Muscle of back (tissue), 13 donors: ENCODE results near the gene CCDC85C. TPM values are rescaled to one million over a fixed set of nuclear protein-coding genes. Genes with fewer than 3 reads are reported as not detected.
"Not testable (repeated sequence)": the region's sequence is repeated elsewhere in the genome, so short reads cannot be mapped to it uniquely, and the experiment has no call there.

Experiments
- DNase-seq, 3 donors: peaks; one replicate each; pipeline versions ENCODE4 v3.0.0 to v3.0.0-alpha.2; 2013
- long read RNA-seq, 9 donors: transcript quantifications; one replicate each; lab custom pipeline, GENCODE V29; 2026
- polyA plus RNA-seq, 10 donors: library from polyadenylated mRNA; unstranded; fragments of 120-200 nt; gene quantifications; one replicate each; pipeline ENCODE4 v1.2.1, GENCODE V29; 2013; ENCODE audit not compliant: insufficient read length in 10 of 10

CCDC85C gene
- polyA plus RNA-seq, result 1 to 10 TPM; 3.1 to 6.4 (median 4.3) TPM
- long read RNA-seq, donor 1, result 0 reads
- long read RNA-seq, donor 2, full-length matches to known transcripts, result 1 of 1 reads
- long read RNA-seq, donor 2, partial matches to known transcripts, result 0 of 1 reads
- long read RNA-seq, donor 2, other reads (novel, unspliced or antisense), result 0 of 1 reads
- long read RNA-seq, donor 3, result 0 reads
- long read RNA-seq, donor 4, result 0 reads
- long read RNA-seq, donor 5, result 0 reads
- long read RNA-seq, donor 6, partial matches to known transcripts, result 78 of 83 reads
- long read RNA-seq, donor 6, other reads (novel, unspliced or antisense), result 5 of 83 reads
- long read RNA-seq, donor 7, result 0 reads
- long read RNA-seq, donor 8, result 0 reads
- long read RNA-seq, donor 9, result 0 reads

- peak in 1 of 3 donors; percentile 82 for DNase-seq
Measured at GRCh38 chr14:99603471-99604277, at the start of gene CCDC85C. Gene CCDC85C, minus strand, starts transcription at chr14:99604207. Its CDS starts 248 bp downstream, at chr14:99603959.

GRCh38 chr14:99651953-99652746 is 48.1 kb upstream of the CCDC85C start:
- no peak for DNase-seq

GRCh38 chr14:99650189-99650588 is 46.2 kb upstream of the CCDC85C start:
- no peak for DNase-seq

DNA sequence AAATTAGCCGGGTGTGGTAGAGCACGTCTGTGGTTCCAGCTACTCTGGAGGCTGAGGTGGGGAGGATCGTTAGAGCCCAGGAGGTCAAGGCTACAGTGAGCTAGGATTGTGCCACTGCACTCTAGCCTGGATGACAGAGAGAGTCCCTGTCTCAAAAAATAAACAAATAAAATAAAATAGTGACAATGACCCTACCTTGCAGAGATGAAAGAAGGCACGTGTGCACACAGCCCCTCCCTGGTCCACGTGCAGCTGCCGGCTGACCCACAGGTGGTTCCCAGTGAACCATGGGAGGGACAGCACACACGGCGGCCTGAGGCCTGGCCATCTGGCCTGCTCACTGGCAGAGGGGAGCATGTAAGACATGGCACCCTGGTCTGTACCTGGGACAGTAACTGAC is 45.6 kb upstream of the CCDC85C start:
- DNase-seq, result no peak

DNA sequence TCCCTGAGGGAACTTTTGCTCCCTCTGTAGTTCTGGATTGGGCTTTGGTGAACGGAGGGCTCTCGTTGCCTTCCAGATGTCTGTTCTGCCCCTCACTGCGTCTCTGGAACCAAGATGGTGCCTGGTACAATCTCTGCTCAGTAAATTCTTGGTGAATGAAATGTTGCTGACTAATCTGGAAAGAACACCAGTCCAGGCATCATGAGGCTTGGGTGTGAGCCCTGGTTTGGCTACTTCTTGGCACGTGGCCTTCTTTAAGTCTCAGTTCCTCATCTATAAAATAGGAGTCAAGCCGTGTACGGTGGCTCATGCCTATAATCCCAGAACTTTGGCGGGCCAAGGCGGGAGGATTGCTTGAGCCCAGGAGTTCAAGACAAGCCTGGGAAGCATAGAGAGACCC is 45.2 kb upstream of the CCDC85C start:
- no peak for DNase-seq

DNA sequence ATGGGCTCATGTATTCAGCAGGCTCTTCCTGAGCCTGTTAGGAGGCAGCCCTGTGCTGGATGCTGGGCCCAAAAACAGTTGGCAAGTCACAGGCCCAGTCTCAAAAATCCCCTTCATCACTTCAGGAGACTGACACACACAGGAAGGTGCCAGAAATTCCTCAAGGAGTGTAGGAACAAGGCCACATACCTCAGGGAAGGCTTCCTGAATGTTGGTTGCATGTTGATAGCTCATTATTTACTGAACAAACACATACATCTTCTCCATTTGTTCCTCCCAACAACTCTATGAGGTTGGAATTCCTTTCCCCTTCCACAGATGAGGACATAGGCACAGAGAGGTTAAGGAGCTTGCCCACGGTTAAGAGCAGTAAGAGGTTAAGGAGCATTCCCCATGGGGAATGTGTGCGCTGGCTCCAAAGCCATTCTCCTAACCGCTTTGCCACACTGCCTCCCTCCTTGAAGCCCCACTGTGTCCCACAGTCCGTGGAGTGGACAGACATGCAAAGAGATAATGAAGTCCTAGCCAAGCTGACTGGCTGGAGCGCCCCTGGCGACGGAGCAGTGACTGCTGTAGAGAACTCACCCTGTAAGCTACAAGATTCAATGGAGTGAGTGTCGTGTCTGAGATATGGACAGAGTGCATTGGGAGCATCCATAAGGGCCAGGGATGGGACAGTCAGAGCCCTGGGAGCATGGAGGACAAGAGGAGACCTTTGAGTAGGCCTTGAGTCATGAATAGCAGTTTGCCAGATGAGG is 44.2 kb upstream of the CCDC85C start:
- DNase-seq, result no peak

DNA sequence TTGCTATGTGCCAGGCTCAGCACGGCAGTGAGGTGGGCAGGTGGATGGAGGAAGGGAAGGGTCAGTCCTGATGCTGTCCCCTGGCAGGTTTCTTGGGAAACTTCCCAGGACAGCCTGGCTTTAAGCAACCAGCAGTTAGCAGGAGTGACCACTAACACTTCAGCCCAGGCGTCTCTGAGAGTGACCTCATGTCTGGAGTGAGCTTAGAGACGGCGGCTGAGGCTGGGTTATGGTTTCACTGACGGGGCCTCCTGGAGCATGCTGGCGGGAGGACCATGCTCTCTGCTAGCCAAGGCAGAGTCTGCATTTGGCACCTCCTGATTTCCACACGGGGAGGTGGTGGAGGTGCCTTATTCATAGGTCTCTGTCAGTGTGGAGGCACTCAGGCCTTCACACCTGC is 43.4 kb upstream of the CCDC85C start:
- DNase-seq, result peak in 1 of 3 donors; percentile 54

- no peak for DNase-seq
Measured at GRCh38 chr14:99645545-99646505, 41.8 kb upstream of the CCDC85C start.

- peak in 2 of 3 donors; percentile 58 to 81 for DNase-seq
Measured at GRCh38 chr14:99644723-99645544, 40.9 kb upstream of the CCDC85C start, which contains the start of gene HHIPL1. Gene HHIPL1, plus strand, starts transcription at chr14:99645129. Its CDS starts 79 bp downstream, at chr14:99645208.

- DNase-seq, result no peak
Measured at GRCh38 chr14:99644035-99644587, 40.1 kb upstream of the CCDC85C start.

DNA sequence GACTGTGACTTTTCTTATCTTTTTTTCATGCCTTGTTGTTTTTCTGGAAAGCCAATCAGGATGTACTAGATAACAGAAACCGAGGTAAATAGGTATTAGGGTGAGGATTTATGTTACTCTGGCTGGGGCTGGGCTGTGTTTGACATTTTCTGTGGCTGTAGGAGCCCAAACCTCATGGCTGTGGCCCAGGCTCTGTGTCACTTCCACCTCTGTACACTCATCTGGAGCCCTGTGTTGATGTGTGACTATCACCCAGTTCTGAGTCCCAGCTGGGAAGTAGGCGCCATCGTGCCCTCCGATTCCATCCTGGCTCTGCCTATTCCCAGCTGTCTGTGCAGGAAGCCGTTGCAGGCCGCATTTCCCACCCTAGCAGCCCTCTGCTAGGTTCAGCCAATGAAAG is 39.3 kb upstream of the CCDC85C start:
- no peak for DNase-seq

DNA sequence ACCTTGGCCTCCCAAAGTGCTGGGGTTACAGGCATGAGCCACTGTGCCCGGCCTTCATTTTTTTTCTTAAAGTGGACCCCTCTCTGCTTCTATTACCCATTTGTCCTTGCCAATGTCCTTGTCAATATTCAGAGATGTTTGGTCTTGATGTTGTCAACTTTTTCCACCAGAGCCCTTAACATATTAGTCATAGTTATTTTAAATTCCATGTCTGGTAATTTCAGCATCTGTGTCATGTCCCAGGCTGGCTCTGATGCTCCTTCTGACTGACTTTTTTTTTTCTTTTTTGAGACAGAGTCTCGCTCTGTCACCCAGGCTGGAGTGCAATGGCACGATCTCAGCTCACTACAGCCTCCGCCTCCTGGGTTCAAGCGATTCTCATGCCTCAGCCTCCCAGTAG is 38.8 kb upstream of the CCDC85C start:
- not testable (repeated sequence) for DNase-seq

DNA sequence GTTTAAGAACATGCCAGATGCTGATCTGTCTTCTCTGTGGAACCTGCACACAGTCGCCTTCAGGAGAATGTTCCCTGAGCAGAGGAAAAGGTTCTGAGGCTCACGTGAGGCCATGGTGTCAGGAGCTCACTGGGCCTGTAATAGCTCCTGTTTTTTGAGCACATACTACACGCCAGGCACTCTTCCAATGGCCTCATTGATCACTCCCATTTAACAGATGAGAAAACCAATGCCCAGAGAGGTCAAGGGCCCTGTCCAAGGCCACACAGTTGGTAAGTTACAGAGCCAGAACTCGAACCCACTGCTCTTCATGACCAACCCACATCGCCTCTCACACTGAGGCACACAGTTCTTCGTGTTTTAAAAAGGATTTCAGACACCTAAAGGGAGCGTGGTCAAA is 33.6 kb upstream of the CCDC85C start:
- DNase-seq, result no peak

- DNase-seq, result no peak
Measured at GRCh38 chr14:99636487-99636886, 32.5 kb upstream of the CCDC85C start.

DNA sequence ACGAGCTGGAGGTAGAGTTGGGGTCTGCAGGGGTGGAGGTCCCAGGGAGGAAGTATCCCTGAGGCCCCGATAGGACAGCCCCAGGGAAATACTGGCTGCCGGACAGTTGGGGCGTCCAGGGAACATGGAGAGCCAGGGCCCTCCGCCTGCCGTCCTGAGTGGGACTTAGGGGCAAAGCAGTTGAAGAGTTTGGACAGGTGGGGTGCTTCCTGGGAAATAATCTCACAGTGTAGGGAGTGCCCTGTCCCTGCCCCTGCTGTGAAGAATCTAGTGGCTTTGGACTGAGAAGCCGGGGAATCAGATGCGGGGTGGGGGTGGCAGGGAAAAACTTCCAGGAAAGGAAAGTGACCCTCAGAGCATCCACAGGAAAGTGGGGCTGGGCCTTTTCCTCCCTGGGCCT is 31.1 kb upstream of the CCDC85C start:
- no peak for DNase-seq

DNA sequence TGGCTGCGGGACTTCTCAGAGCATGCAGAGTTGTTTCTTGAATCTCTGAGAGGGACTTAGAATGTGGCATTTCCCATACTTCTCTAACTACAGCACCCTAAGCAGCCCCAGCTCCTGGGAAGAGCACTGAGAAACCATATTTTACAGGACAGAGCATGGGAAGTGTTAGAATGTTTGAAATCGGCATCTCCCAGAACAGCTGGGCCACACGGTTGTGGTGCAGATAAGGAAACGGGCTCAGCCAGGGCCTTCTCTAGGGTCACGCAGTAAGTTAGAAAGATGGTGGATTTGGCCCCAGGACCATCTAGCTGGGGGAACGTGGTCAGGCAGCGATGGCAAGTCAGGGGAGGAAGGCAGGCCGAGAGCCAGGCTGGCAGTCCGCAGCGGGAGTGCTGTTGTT is 30.4 kb upstream of the CCDC85C start:
- no peak for DNase-seq

DNA sequence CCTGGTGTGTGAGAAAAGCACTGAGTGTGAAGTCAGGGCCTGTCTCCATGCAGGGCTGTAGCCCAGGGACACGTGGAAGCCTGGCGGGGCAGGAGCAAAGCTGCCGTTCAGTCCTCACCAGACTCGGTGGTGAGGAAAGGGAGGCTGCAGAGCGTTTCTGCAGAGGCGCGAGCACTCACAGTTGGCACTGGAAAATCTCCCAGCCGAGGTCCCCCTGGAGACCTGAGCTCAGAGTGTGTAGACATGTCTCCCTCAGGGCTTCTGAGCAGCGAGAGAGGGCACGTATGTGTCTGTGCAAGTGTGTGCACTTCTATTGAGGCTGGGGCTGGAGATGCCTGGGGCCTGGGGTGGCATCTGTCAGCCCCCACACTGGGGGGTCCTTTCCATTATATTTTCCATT is 29.9 kb upstream of the CCDC85C start:
- no peak for DNase-seq

- no peak for DNase-seq
Measured at GRCh38 chr14:99633141-99633540, 29.1 kb upstream of the CCDC85C start.
